Body of pancreas (tissue), 4 donors: ENCODE data around the gene ENPP4.
"Not testable (repeated sequence)": the region's sequence is repeated elsewhere in the genome, so short reads cannot be mapped to it uniquely, and the experiment has no call there.

ENCODE experiments used
- CTCF ChIP-seq, 7 experiments: fragments of 450-650 bp in 4 of 7; fragments of 200-600 bp in 3 of 7; sonication (generic) in 3 of 7; IDR thresholded peaks; one replicate each; pipeline ENCODE4 v1.5.1; 2016 to 2019; ENCODE audit warnings: antibody characterized with exemption in 7 of 7
- POLR2A ChIP-seq, 3 donors: fragments of 450-650 bp; IDR thresholded peaks; one replicate each; pipeline ENCODE4 v1.6.1; 2016; ENCODE audit warnings: antibody characterized with exemption in 3 of 3, mild to moderate bottlenecking in 2 of 3

- TF ChIP-seq CTCF, POLR2A (IDR thresholded peaks at IDR 0.05): not testable (repeated sequence)
Observed at GRCh38 chr6:46085688-46086087, 44.1 kb upstream of the ENPP4 start.
